GM21381 (cell line): ENCODE data around the gene FAU.

Source experiments
- ATAC-seq: cut with Tn5 transposase; IDR thresholded peaks from one replicate; pipeline ENCODE4 v1.9.1; 2021; ENCODE audit warnings: mild to moderate bottlenecking, moderate library complexity; ENCODE audit not compliant: unreplicated experiment

Gene FAU

GRCh38 chr11:65109231-65110198 is 12.4 kb downstream of the FAU start:
- ATAC-seq: no peak

- no peak for ATAC-seq
Observed at GRCh38 chr11:65108469-65109123, 13.3 kb downstream of the FAU start.

GRCh38 chr11:65107751-65108468 is 14.0 kb downstream of the FAU start:
- ATAC-seq: no peak

- ATAC-seq: no peak
Observed at GRCh38 chr11:65107078-65107477, 14.9 kb downstream of the FAU start.

GRCh38 chr11:65104628-65105027 is 17.3 kb downstream of the FAU start:
- ATAC-seq: no peak

GRCh38 chr11:65103476-65103875 is 18.5 kb downstream of the FAU start:
- no peak for ATAC-seq

GRCh38 chr11:65102142-65103095 is 19.5 kb downstream of the FAU start:
- no peak for ATAC-seq

GRCh38 chr11:65100674-65101350 is 21.1 kb downstream of the FAU start:
- ATAC-seq: no peak

- no peak for ATAC-seq
Observed at GRCh38 chr11:65096926-65097325, 25.0 kb downstream of the FAU start.

- peak; percentile 74 for ATAC-seq
Observed at GRCh38 chr11:65095974-65096806, 25.7 kb downstream of the FAU start, which contains the start of gene VPS51. VPS51 (plus strand) TSS chr11:65096214; CDS start chr11:65096251, 37 bp downstream.

- no peak for ATAC-seq
Observed at GRCh38 chr11:65095427-65095826, 26.5 kb downstream of the FAU start.

GRCh38 chr11:65090628-65091027 is 31.3 kb downstream of the FAU start:
- ATAC-seq: no peak

- no peak for ATAC-seq
Observed at GRCh38 chr11:65089621-65090020, 32.3 kb downstream of the FAU start.

GRCh38 chr11:65087827-65088226 is 34.1 kb downstream of the FAU start:
- ATAC-seq: no peak

GRCh38 chr11:65087216-65087615 is 34.7 kb downstream of the FAU start:
- no peak for ATAC-seq

GRCh38 chr11:65086809-65087208 is 35.1 kb downstream of the FAU start:
- no peak for ATAC-seq

GRCh38 chr11:65085446-65085845 is 36.5 kb downstream of the FAU start:
- ATAC-seq: no peak

GRCh38 chr11:65084598-65085375 is 37.1 kb downstream of the FAU start:
- peak; percentile 2 for ATAC-seq
